ENCODE data around the gene ABHD17A. TPM values are rescaled to one million over a fixed set of nuclear protein-coding genes. Genes with fewer than 3 reads are reported as not detected.
A peak's percentile ranks its signal among the peaks of the same experiment; 100 is the strongest.
"Not testable (repeated sequence)": the region's sequence is repeated elsewhere in the genome, so short reads cannot be mapped to it uniquely, and the experiment has no call there.

ABHD17A gene
- total RNA-seq: 10 to 100 TPM; 70.2 to 72.7 TPM
- 10 to 100 TPM; 41.3 to 67.4 (median 48.4) TPM for polyA plus RNA-seq (ENCODE audit: insufficient read length in 6 of 6)
- long read RNA-seq, donor 1, full-length matches to known transcripts: 63 of 153 reads
- long read RNA-seq, donor 1, partial matches to known transcripts: 90 of 153 reads
- long read RNA-seq, donor 1, other reads (novel, unspliced or antisense): 0 of 153 reads
- long read RNA-seq, donor 2, full-length matches to known transcripts: 46 of 62 reads
- long read RNA-seq, donor 2, partial matches to known transcripts: 16 of 62 reads
- long read RNA-seq, donor 2, other reads (novel, unspliced or antisense): 0 of 62 reads
- long read RNA-seq, donor 3, transcript ABHD17A-202 (5 exons, 1,757 nt): major isoform, 38 of 49 reads
- long read RNA-seq, donor 3, partial matches to known transcripts: 11 of 49 reads
- long read RNA-seq, donor 3, other reads (novel, unspliced or antisense): 0 of 49 reads
- long read RNA-seq, donor 4, partial matches to known transcripts: 1 of 1 reads
- long read RNA-seq, donor 4, other reads (novel, unspliced or antisense): 0 of 1 reads
- long read RNA-seq, donor 5, full-length matches to known transcripts: 43 of 70 reads
- long read RNA-seq, donor 5, partial matches to known transcripts: 27 of 70 reads
- long read RNA-seq, donor 5, other reads (novel, unspliced or antisense): 0 of 70 reads
- long read RNA-seq, donor 6, transcript ABHD17A-202 (5 exons, 1,757 nt): major isoform, 42 of 42 reads
- long read RNA-seq, donor 6, partial matches to known transcripts: 0 of 42 reads
- long read RNA-seq, donor 6, other reads (novel, unspliced or antisense): 0 of 42 reads
- long read RNA-seq, donor 7, transcript ABHD17A-202 (5 exons, 1,757 nt): major isoform, 40 of 53 reads
- long read RNA-seq, donor 7, partial matches to known transcripts: 13 of 53 reads
- long read RNA-seq, donor 7, other reads (novel, unspliced or antisense): 0 of 53 reads
- long read RNA-seq, donor 8, full-length matches to known transcripts: 45 of 57 reads
- long read RNA-seq, donor 8, partial matches to known transcripts: 12 of 57 reads
- long read RNA-seq, donor 8, other reads (novel, unspliced or antisense): 0 of 57 reads
- long read RNA-seq, donor 9, partial matches to known transcripts: 0 of 1 reads
- long read RNA-seq, donor 9, other reads (novel, unspliced or antisense): 0 of 1 reads
- long read RNA-seq, donor 10, partial matches to known transcripts: 5 of 6 reads
- long read RNA-seq, donor 10, other reads (novel, unspliced or antisense): 0 of 6 reads
- long read RNA-seq, donor 11: 0 reads
- long read RNA-seq, donor 12, transcript ABHD17A-202 (5 exons, 1,757 nt): major isoform, 38 of 45 reads
- long read RNA-seq, donor 12, partial matches to known transcripts: 7 of 45 reads
- long read RNA-seq, donor 12, other reads (novel, unspliced or antisense): 0 of 45 reads

- peak within 1 kb of the TSS; percentile 82 to 92 for H3K27ac ChIP-seq
- H3K36me3 ChIP-seq; H3K27me3 ChIP-seq; intact Hi-C loops (cut with DNase I); H3K9me3 ChIP-seq: not testable (repeated sequence)
- H3K4me1 ChIP-seq: peaks cover 14 to 44% of the 10 kb centered on the region in 2 donors
- peak; percentile 90 to 97 (median 95) for DNase-seq
- peak within 1 kb of the TSS; percentile 73 to 86 for H3K4me3 ChIP-seq
- ATAC-seq: peak; percentile 97
These were observed at the start of gene ABHD17A for GRCh38 chr19:1885398-1886119. Gene ABHD17A, minus strand, starts transcription at chr19:1885496. Its CDS starts 3,930 bp downstream, at chr19:1881566.

DNA sequence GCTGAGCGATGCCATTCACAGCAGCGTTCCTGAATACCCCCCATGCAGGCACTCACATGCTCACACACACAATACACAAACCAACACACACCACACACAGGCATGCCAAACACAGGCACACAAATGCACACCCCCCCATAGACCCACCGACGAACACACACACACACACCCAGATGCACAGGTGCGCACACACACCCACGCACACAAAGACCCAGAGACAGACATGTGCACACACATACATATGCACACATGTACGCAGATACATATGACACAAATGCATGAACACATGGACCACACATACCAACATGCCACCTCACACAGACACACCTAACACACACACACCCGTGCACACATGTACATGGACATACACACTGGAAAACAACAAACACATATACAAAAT lies 48.6 kb upstream of the ABHD17A start:
- peaks cover 5 to 13% of the 10 kb centered on the region in 2 donors for H3K4me1 ChIP-seq
- DNase-seq: no peak
- peaks cover 0 to 5% of the 10 kb centered on the region in 2 donors for H3K9me3 ChIP-seq
- TF ChIP-seq, protein P1, sequence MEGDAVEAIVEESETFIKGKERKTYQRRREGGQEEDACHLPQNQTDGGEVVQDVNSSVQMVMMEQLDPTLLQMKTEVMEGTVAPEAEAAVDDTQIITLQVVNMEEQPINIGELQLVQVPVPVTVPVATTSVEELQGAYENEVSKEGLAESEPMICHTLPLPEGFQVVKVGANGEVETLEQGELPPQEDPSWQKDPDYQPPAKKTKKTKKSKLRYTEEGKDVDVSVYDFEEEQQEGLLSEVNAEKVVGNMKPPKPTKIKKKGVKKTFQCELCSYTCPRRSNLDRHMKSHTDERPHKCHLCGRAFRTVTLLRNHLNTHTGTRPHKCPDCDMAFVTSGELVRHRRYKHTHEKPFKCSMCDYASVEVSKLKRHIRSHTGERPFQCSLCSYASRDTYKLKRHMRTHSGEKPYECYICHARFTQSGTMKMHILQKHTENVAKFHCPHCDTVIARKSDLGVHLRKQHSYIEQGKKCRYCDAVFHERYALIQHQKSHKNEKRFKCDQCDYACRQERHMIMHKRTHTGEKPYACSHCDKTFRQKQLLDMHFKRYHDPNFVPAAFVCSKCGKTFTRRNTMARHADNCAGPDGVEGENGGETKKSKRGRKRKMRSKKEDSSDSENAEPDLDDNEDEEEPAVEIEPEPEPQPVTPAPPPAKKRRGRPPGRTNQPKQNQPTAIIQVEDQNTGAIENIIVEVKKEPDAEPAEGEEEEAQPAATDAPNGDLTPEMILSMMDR (IDR thresholded peaks at IDR 0.05): no peak
- no peaks in the 10 kb centered on the region for H3K36me3 ChIP-seq
- no peak overlapping the region for H3K27ac ChIP-seq
- H3K27me3 ChIP-seq: peaks cover 0 to 9% of the 10 kb centered on the region in 2 donors
- intact Hi-C loops (cut with DNase I): no loop called here
- H3K4me3 ChIP-seq: no peak overlapping the region
- no peak for ATAC-seq

DNA sequence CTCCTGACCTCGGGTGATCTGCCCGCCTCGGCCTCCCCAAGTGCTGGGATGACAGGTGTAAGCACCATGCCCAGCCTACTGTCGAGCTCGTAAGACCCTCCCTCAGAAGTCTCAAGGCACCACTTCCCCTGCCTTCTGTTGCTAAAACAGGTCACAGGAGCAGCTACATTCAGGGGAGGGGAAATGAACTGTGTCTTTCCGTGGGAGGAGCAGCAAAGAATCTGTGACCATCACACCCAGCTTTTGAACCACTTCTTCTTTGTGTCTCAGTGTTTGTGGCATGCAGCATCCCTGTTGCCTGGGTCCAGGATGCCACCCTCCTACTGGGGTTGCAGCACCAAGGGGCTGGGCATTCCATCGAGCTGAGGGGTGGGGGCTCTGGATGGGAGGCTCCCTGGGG lies 47.9 kb upstream of the ABHD17A start:
- ATAC-seq: no peak
- Histone ChIP-seq H3K27ac (no peak overlapping the region), H3K4me1 (peaks cover 5 to 13% of the 10 kb centered on the region in 2 donors), H3K9me3 (peaks cover 0 to 5% of the 10 kb centered on the region in 2 donors), H3K36me3 (no peaks in the 10 kb centered on the region), H3K4me3 (no peak overlapping the region), H3K27me3 (peaks cover 0 to 9% of the 10 kb centered on the region in 2 donors)
- intact Hi-C loops (cut with DNase I): no loop called here
- TF ChIP-seq, protein P1 (IDR thresholded peaks at IDR 0.05): no peak
- no peak for DNase-seq

DNA sequence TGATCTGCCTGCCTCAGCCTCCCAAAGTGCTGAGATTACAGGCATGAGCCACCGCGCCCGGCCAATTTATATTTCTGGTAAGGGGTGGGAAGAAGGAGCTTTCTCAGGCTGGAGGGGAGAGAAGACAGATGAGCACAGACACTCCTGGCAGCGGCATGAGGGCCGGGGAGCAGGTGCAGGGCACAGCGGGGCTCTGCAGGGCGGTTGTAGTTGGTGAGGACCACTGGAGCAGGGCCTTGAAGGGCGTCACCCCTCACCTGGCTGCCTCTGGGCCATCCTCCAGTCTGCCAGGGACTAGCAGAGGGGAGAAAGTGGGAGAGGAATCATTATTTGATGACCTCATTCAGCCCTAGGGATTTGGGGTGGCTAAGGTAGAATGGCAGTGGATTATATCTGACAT lies 47.1 kb upstream of the ABHD17A start:
- H3K9me3 ChIP-seq: peaks cover 0 to 5% of the 10 kb centered on the region in 2 donors
- H3K27me3 ChIP-seq: peaks cover 0 to 9% of the 10 kb centered on the region in 2 donors
- ATAC-seq: no peak
- no peak overlapping the region for H3K4me3 ChIP-seq
- no peak for DNase-seq
- H3K27ac ChIP-seq: no peak overlapping the region
- TF ChIP-seq, protein P1 (IDR thresholded peaks at IDR 0.05): no peak
- intact Hi-C loops (cut with DNase I): no loop called here
- H3K36me3 ChIP-seq: no peaks in the 10 kb centered on the region
- peaks cover 5 to 13% of the 10 kb centered on the region in 2 donors for H3K4me1 ChIP-seq
